Measurements from ENCODE around the gene PGM3. TPM values are rescaled to one million over a fixed set of nuclear protein-coding genes. Genes with fewer than 3 reads are reported as not detected.

Gene PGM3
- total RNA-seq, 1 experiment from 2014 or later, result 17.0 TPM

GRCh38 chr6:83190626-83191025 lies 2.4 kb downstream of the PGM3 start:
- no peak for TF ChIP-seq EZH2 (IDR thresholded peaks at IDR 0.05; ENCODE audit: low read length, unreplicated experiment)
- TF ChIP-seq EZH2phosphoT487 (IDR thresholded peaks at IDR 0.05; ENCODE audit: borderline replicate concordance, low read length), result no peak
- TF ChIP-seq, protein P1, sequence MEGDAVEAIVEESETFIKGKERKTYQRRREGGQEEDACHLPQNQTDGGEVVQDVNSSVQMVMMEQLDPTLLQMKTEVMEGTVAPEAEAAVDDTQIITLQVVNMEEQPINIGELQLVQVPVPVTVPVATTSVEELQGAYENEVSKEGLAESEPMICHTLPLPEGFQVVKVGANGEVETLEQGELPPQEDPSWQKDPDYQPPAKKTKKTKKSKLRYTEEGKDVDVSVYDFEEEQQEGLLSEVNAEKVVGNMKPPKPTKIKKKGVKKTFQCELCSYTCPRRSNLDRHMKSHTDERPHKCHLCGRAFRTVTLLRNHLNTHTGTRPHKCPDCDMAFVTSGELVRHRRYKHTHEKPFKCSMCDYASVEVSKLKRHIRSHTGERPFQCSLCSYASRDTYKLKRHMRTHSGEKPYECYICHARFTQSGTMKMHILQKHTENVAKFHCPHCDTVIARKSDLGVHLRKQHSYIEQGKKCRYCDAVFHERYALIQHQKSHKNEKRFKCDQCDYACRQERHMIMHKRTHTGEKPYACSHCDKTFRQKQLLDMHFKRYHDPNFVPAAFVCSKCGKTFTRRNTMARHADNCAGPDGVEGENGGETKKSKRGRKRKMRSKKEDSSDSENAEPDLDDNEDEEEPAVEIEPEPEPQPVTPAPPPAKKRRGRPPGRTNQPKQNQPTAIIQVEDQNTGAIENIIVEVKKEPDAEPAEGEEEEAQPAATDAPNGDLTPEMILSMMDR (conservative IDR thresholded peaks at IDR 0.05; ENCODE audit: low read depth, low read length), result no peak
- Histone ChIP-seq H3K9me2 (replicated peaks; ENCODE audit: low read length) (no peaks in the 10 kb centered on the region), H3K36me3 (ENCODE audit: low read depth, low read length) (peaks cover 6% of the 10 kb centered on the region; the same call in 1 of the 2 replicates), H3K9me3 (ENCODE audit: low read length) (no peaks in the 10 kb centered on the region), H3K4me2 (ENCODE audit: low read length) (peak overlapping the region; percentile 99), H2AFZ (ENCODE audit: low read length) (no peak overlapping the region; the same call in 1 of the 2 replicates), H4K20me1 (ENCODE audit: low read length) (no peaks in the 10 kb centered on the region), H3K27ac (ENCODE audit: low read length) (no peak overlapping the region), H3K9ac (ENCODE audit: low read length) (no peak overlapping the region), H3K4me1 (ENCODE audit: insufficient read depth, low read length) (peaks cover 18% of the 10 kb centered on the region), H3K27me3 (ENCODE audit: low read length) (no peaks in the 10 kb centered on the region), H3K4me3 (ENCODE audit: low read length) (peak overlapping the region; percentile 86; the same call in 1 of the 2 replicates), H3F3A (ENCODE audit: low read length, unreplicated experiment) (no peaks in the 10 kb centered on the region), H3K79me2 (ENCODE audit: low read length) (peaks cover 45% of the 10 kb centered on the region)
- no TSS peak for BruUV-seq (replicated peaks)
- intact Hi-C loops (cut with micrococcal nuclease), result loop anchor here (5.0 to 10.0 kb wide), 2 partner anchors 123 to 946 kb away; partner anchors contain the start of genes DOP1A, IBTK and UBE3D
- CTCF ChIA-PET, result no interaction called here
- DNase-seq (no peak), ATAC-seq (no peak)
- POLR2A ChIA-PET (ENCODE audit: unreplicated experiment), result no interaction called here

DNA sequence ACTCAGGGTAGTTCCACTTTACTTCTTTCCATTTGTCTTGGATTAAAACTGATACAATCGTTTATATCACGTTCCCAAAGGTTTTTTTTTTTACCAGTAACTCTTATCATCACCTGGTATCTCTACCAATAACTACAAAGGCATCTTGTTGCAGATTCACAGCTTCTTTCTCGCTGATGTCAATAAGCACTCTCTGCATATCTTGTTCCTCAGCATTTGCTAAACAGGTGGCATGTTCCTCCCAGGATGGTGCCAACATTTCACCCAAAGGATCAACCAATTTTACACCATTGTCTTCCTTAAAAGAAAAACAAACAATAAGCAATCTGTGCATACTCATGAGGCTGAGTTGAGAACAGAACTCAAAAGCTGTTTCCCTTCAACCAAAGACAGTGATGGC lies 4.6 kb downstream of the PGM3 start:
- Histone ChIP-seq H2AFZ (ENCODE audit: low read length) (no peak overlapping the region), H3K4me3 (ENCODE audit: low read length) (no peak overlapping the region), H3K9ac (ENCODE audit: low read length) (no peak overlapping the region), H3K9me2 (replicated peaks; ENCODE audit: low read length) (no peaks in the 10 kb centered on the region), H3K27ac (ENCODE audit: low read length) (no peak overlapping the region), H3F3A (ENCODE audit: low read length, unreplicated experiment) (no peaks in the 10 kb centered on the region), H4K20me1 (ENCODE audit: low read length) (no peaks in the 10 kb centered on the region), H3K4me1 (ENCODE audit: insufficient read depth, low read length) (peaks cover 27% of the 10 kb centered on the region), H3K36me3 (ENCODE audit: low read depth, low read length) (peaks cover 11% of the 10 kb centered on the region; the same call in 1 of the 2 replicates), H3K9me3 (ENCODE audit: low read length) (no peaks in the 10 kb centered on the region), H3K27me3 (ENCODE audit: low read length) (no peaks in the 10 kb centered on the region), H3K4me2 (ENCODE audit: low read length) (no peak overlapping the region), H3K79me2 (ENCODE audit: low read length) (peaks cover 45% of the 10 kb centered on the region)
- intact Hi-C loops (cut with micrococcal nuclease), result no loop called here
- POLR2A ChIA-PET (ENCODE audit: unreplicated experiment), result no interaction called here
- BruUV-seq (replicated peaks), result no TSS peak
- TF ChIP-seq EZH2 (IDR thresholded peaks at IDR 0.05; ENCODE audit: low read length, unreplicated experiment) (no peak), EZH2phosphoT487 (IDR thresholded peaks at IDR 0.05; ENCODE audit: borderline replicate concordance, low read length) (no peak)
- TF ChIP-seq, protein P1 (conservative IDR thresholded peaks at IDR 0.05; ENCODE audit: low read depth, low read length), result no peak
- CTCF ChIA-PET, result no interaction called here
- no peak for ATAC-seq
- DNase-seq, result no peak

- Histone ChIP-seq H2AFZ (ENCODE audit: low read length) (no peak overlapping the region), H3K4me1 (ENCODE audit: insufficient read depth, low read length) (peaks cover 28% of the 10 kb centered on the region), H3K27me3 (ENCODE audit: low read length) (no peaks in the 10 kb centered on the region), H3K9me2 (replicated peaks; ENCODE audit: low read length) (no peaks in the 10 kb centered on the region), H3K36me3 (ENCODE audit: low read depth, low read length) (peaks cover 34% of the 10 kb centered on the region), H3K27ac (ENCODE audit: low read length) (no peak overlapping the region), H3F3A (ENCODE audit: low read length, unreplicated experiment) (peaks cover 5% of the 10 kb centered on the region), H3K9ac (ENCODE audit: low read length) (no peak overlapping the region), H3K4me3 (ENCODE audit: low read length) (no peak overlapping the region), H3K4me2 (ENCODE audit: low read length) (no peak overlapping the region), H4K20me1 (ENCODE audit: low read length) (no peaks in the 10 kb centered on the region), H3K9me3 (ENCODE audit: low read length) (no peaks in the 10 kb centered on the region), H3K79me2 (ENCODE audit: low read length) (peaks cover 17% of the 10 kb centered on the region)
- ATAC-seq (peak; percentile 27; the same call in 1 of the 2 replicates), DNase-seq (peak; percentile 31)
- intact Hi-C loops (cut with micrococcal nuclease), result no loop called here
- no TSS peak for BruUV-seq (replicated peaks)
- ChIA-PET CTCF (no interaction called here), POLR2A (ENCODE audit: unreplicated experiment) (no interaction called here)
- TF ChIP-seq, protein P1 (conservative IDR thresholded peaks at IDR 0.05; ENCODE audit: low read depth, low read length), result no peak
- no peak for TF ChIP-seq EZH2phosphoT487 (IDR thresholded peaks at IDR 0.05; ENCODE audit: borderline replicate concordance, low read length)
- no peak for TF ChIP-seq EZH2 (IDR thresholded peaks at IDR 0.05; ENCODE audit: low read length, unreplicated experiment)
Measured at GRCh38 chr6:83185096-83185495, 8.0 kb downstream of the PGM3 start.
